GM18511 (cell line): ENCODE data around the gene SMPDL3B.
"Not testable (repeated sequence)": the region's sequence is repeated elsewhere in the genome, so short reads cannot be mapped to it uniquely, and the experiment has no call there.

ENCODE experiments used
- ATAC-seq: cut with Tn5 transposase; IDR thresholded peaks from one replicate; pipeline ENCODE4 v1.9.1; 2021; ENCODE audit warnings: mild to moderate bottlenecking, moderate library complexity; ENCODE audit not compliant: unreplicated experiment

The SMPDL3B gene

GRCh38 chr1:27967106-27967883, 32.5 kb downstream of the SMPDL3B start:
- ATAC-seq: no peak

GRCh38 chr1:27967884-27968466, 33.2 kb downstream of the SMPDL3B start:
- no peak for ATAC-seq

- ATAC-seq: no peak
Observed at GRCh38 chr1:27968692-27969091, 33.9 kb downstream of the SMPDL3B start.

- ATAC-seq: no peak
Observed at GRCh38 chr1:27970401-27970800, 35.6 kb downstream of the SMPDL3B start.

DNA sequence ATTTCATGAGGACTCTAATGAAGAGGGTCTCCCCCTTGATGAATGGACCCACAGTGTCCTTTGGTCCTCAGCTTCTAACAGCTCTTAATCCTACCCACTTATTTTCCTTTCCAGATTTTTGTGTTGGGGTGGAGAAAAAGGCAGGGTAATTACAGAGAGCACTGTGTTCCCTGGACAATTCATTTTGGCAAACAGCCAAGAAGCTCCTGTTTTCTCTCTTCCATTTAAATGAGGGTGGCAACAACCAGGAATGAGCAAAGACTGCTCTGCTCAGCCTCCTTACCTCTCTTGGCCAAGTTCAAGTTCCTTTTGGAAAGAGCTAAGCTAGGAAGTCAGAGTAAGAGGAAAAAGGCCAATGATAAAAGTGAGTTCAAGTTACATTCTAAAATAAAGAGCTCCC, 36.9 kb downstream of the SMPDL3B start:
- ATAC-seq: no peak

GRCh38 chr1:27972141-27972540, 37.3 kb downstream of the SMPDL3B start:
- no peak for ATAC-seq

- ATAC-seq: no peak
Observed at GRCh38 chr1:27973771-27974416, 39.1 kb downstream of the SMPDL3B start.

DNA sequence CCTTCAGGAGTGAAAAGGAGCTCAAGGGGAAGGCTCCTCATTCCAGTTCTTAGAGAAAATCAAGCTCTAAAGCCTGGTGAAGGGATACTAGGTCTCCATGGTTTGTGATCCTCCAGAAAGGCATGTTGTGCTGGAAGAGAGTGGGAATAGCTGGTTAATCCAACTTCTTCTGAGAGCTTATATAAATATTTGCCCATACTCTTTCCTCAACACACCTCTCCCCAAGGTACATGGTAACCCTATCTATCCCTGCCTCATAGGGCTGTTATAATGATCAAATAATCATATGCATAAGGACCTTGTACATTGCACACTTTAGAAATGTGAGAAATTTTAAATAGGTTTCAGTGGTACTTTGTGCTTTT, 39.6 kb downstream of the SMPDL3B start:
- no peak for ATAC-seq

- no peak for ATAC-seq
Observed at GRCh38 chr1:27979151-27979858, 44.5 kb downstream of the SMPDL3B start.

- no peak for ATAC-seq
Observed at GRCh38 chr1:27979859-27980201, 45.0 kb downstream of the SMPDL3B start.

DNA sequence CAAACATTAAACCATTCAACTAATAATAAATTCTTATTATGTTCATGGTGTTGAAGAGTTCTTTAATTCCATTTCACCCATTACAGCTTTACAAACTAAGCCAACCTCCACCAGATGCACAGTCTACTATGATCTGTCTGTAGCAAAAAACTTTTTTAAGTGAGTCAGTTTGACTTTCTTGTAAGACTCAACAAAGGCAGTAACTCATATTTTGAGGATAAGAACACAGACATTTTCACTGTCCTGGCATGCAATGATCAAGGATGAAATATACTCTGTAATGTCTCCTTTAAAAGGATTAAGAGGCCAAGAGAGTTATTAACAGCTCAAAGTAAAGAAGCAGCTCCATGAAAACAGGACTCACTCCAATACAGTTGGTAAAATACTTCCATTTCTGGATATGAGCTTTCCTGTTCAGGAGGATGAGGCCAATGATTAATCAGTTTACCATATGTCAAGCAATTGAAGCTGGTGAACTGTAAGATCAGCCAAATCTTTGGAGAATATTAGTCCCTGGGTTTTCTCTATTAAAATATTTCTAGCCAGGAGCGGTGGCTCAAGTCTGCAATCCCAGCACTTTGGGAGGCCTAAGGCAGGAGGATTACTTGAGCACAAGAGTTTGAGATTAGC, 45.5 kb downstream of the SMPDL3B start:
- no peak for ATAC-seq

DNA sequence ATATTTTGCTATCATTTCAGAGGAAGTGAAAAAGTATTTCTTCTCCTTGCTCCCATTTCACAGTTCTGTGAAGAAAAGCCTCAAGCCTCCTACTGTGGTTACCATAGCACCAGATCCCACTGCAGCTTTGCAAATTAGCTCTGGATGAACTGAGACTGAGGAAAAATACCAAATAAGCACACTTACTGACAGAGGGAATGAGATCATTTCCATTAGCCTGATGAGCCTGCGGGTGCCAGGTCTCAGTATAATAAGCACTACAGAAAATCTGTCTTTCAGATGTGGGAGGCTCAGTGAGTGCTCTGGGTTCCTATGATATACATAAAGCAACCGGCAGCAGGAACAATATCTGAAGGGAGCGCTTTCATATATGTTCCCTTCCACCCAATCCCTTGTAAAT, 46.3 kb downstream of the SMPDL3B start:
- ATAC-seq: no peak

GRCh38 chr1:27990920-27991537, 56.2 kb downstream of the SMPDL3B start:
- ATAC-seq: no peak

DNA sequence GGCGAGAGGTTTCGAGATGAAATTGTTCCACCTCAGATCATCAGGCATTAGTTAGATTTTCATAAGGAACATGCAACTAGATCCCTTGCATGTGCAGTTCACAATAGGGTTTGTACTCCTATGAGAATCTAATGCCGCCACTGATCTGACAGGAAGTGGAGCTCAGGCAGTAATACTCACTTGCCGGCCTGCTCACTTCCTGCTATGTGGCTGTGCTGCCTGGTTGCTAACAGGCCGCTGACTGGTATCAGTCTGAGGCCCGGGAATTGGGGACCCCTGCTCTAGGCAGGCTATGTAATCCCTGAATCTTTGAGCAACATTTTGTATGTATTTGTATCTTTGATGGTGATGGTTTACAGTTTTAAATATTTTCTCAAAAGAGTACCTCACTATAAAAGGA, 57.5 kb downstream of the SMPDL3B start:
- no peak for ATAC-seq

DNA sequence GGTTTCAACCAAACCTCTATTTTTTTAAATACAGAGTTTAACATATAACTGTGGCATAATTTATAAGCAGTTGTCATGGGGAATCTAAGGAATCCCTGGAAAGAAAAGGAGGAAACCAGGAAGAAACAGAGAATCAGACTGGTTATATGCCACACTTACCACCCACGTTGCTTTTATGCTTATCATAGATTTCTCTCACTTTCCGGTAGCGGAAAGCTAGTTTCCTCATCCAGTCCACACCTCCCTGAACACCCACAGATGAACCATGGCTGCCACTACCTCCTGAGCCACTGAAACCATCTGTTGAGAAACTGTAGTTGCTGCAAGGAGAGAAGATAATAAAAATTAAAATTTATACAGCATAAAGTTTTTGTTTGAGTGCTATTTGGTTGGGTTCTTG, 58.4 kb downstream of the SMPDL3B start:
- no peak for ATAC-seq

DNA sequence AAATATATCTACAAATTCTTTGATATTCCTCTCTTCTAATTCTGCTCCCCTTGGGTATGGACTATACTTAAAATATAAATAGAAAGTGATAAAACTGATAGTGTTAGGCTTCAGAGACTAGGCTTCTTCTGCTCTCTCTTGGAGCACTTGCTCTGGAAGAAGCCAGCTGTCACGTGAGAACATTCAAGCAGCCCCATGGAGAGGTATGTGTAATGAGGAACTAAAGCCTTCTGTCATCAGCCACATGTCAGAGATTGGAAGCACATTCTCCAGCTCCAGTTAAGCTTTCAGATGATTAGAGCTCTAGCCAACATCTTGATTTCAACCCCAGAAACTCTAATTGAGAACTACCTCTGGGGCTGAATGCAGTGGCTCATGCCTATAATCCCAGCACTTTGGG, 59.3 kb downstream of the SMPDL3B start:
- ATAC-seq: no peak

DNA sequence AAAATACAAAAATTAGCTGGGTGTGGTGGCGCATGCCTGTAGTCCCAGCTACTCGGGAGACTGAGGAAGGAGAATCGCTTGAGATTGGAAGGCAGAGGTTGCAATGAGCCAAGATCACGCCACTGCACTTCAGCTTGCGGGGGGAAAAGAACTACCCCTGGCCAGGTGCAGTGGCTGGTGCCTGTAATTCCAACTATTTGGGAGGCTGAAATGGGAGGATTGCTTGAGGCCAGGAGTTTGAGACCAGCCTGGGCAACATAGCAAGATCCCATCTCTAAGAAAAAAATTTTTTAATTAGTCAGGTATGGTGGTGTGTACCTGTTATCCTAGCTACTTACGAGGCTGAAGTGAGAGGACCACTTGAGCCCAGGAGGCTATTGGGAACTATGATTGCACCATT, 59.7 kb downstream of the SMPDL3B start:
- not testable (repeated sequence) for ATAC-seq

DNA sequence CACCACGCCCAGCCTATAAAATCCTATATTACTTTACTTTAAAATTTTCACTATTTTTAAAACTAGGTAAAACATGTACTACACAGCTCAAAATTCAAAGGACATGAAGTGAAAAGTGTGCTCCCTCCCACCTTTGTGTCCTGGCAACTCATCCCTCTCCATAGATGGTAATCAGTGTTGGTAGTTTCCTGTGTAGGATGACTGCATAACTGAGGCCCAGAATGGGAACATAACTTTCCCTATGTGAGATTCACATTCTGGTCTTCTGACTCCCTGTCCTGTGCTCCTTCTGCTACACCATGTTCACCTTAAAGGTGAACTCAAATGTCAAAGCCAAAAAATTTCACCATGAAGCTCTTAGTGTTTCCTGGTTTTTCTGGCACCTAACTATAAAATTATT, 64.3 kb downstream of the SMPDL3B start:
- ATAC-seq: no peak

DNA sequence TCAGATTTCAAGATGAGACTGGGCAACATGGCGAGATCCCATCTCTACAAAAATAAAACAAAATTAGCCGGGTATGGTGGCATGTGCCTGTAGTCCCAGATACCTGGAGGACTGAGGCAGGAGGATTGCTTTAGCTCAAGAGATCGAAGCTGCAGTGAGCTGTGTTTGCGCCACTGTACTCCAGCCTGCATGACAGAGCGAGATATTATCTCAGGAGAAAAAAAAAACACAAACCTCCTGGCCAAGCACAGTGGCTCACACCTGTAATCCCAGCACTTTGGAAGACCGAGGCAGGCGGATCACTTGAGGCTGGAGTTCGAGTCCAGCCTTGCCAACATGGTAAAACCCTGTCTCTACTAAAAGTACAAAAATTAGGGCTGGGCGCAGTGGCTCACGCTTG, 67.8 kb downstream of the SMPDL3B start:
- ATAC-seq: no peak

- ATAC-seq: not testable (repeated sequence)
Observed at GRCh38 chr1:28003117-28003516, 68.3 kb downstream of the SMPDL3B start.
